Measurements from ENCODE around the gene SYAP1. TPM values are rescaled to one million over a fixed set of nuclear protein-coding genes. Genes with fewer than 3 reads are reported as not detected.
A peak's percentile ranks its signal among the peaks of the same experiment; 100 is the strongest.

The SYAP1 gene, protein sequence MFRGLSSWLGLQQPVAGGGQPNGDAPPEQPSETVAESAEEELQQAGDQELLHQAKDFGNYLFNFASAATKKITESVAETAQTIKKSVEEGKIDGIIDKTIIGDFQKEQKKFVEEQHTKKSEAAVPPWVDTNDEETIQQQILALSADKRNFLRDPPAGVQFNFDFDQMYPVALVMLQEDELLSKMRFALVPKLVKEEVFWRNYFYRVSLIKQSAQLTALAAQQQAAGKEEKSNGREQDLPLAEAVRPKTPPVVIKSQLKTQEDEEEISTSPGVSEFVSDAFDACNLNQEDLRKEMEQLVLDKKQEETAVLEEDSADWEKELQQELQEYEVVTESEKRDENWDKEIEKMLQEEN
- polyA plus RNA-seq, result 10 to 100 TPM; 17.6 to 38.4 (median 26.7) TPM
- long read RNA-seq, donor 1, full-length matches to known transcripts, result 58 of 74 reads
- long read RNA-seq, donor 1, partial matches to known transcripts, result 16 of 74 reads
- long read RNA-seq, donor 1, other reads (novel, unspliced or antisense), result 0 of 74 reads
- long read RNA-seq, donor 2, full-length matches to known transcripts, result 14 of 14 reads
- long read RNA-seq, donor 2, partial matches to known transcripts, result 0 of 14 reads
- long read RNA-seq, donor 2, other reads (novel, unspliced or antisense), result 0 of 14 reads
- long read RNA-seq, donor 3, full-length matches to known transcripts, result 10 of 21 reads
- long read RNA-seq, donor 3, partial matches to known transcripts, result 11 of 21 reads
- long read RNA-seq, donor 3, other reads (novel, unspliced or antisense), result 0 of 21 reads
- long read RNA-seq, donor 4, result 0 reads
- long read RNA-seq, donor 5, full-length matches to known transcripts, result 3 of 9 reads
- long read RNA-seq, donor 5, partial matches to known transcripts, result 6 of 9 reads
- long read RNA-seq, donor 5, other reads (novel, unspliced or antisense), result 0 of 9 reads
- long read RNA-seq, donor 6, full-length matches to known transcripts, result 24 of 32 reads
- long read RNA-seq, donor 6, partial matches to known transcripts, result 8 of 32 reads
- long read RNA-seq, donor 6, other reads (novel, unspliced or antisense), result 0 of 32 reads
- long read RNA-seq, donor 7, full-length matches to known transcripts, result 18 of 18 reads
- long read RNA-seq, donor 7, partial matches to known transcripts, result 0 of 18 reads
- long read RNA-seq, donor 7, other reads (novel, unspliced or antisense), result 0 of 18 reads
- long read RNA-seq, donor 8, full-length matches to known transcripts, result 4 of 4 reads
- long read RNA-seq, donor 8, partial matches to known transcripts, result 0 of 4 reads
- long read RNA-seq, donor 8, other reads (novel, unspliced or antisense), result 0 of 4 reads
- long read RNA-seq, donor 9, full-length matches to known transcripts, result 3 of 3 reads
- long read RNA-seq, donor 9, partial matches to known transcripts, result 0 of 3 reads
- long read RNA-seq, donor 9, other reads (novel, unspliced or antisense), result 0 of 3 reads
- long read RNA-seq, donor 10, full-length matches to known transcripts, result 28 of 33 reads
- long read RNA-seq, donor 10, partial matches to known transcripts, result 5 of 33 reads
- long read RNA-seq, donor 10, other reads (novel, unspliced or antisense), result 0 of 33 reads

DNA sequence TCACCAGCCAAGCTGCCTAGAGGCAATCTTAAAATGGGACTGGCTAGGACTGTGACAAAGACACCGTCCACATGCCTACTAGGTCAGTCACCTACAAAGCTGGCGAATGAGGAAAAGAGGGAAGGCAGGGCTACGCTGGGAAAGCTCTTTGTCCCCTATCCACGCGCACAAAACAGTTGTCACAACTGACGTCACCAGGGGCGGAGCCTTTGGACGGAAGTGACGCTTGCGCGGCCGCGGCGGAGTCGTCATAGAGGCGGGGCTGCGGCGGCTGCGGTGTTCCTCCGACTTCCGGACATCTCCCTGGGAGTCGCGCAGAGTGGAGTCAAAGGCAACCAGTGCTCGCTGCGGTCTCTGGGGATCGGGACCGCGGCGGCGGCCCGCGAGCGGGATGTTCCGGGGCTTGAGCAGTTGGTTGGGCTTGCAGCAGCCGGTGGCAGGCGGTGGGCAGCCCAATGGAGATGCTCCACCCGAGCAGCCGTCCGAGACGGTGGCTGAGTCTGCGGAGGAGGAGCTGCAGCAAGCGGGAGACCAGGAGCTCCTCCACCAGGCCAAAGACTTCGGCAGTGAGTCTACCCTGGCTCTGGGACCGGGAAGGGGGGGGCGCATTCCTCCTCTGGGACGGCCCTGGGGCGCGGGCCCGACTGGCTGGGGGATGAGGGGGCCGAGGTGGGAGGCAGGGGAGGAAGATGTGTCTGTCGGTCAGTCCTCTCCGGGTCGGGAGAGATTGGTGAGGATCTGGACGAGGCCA lies at the start of gene SYAP1:
Gene SYAP1 (plus strand): TSS at position 279 of the 751 bp plus-strand sequence. CDS start 113 bp downstream, at position 392.
- Histone ChIP-seq H3K36me3 (ENCODE audit: control insufficient read depth in 3 of 3, insufficient read depth in 2 of 3, low read depth in 1 of 3, low read length in 3 of 3) (peaks cover 0 to 4% (median 0%) of the 10 kb centered on the region in 3 donors), H3K27me3 (ENCODE audit: control insufficient read depth in 3 of 3, insufficient read depth in 3 of 3, low read length in 3 of 3) (no peaks in the 10 kb centered on the region), H3K4me3 (ENCODE audit: low read depth in 1 of 3, low read length in 3 of 3) (peak within 1 kb of the TSS; percentile 84 to 91 (median 89)), H3K9me3 (ENCODE audit: control insufficient read depth in 2 of 2, insufficient read depth in 1 of 2, low read depth in 1 of 2, low read length in 1 of 2) (no peaks in the 10 kb centered on the region), H3K27ac (ENCODE audit: low read depth in 1 of 3, low read length in 2 of 3) (peak within 1 kb of the TSS; percentile 97 to 100 (median 97)), H3K4me1 (ENCODE audit: control insufficient read depth in 3 of 3, insufficient read depth in 2 of 3, low read depth in 1 of 3, low read length in 2 of 3) (peaks cover 0 to 15% (median 0%) of the 10 kb centered on the region in 3 donors)
- peak; percentile 95 to 96 for DNase-seq
- FAIRE-seq, result no peak
- WGBS, 3 donors, result 0 to 1% (median 1%) methylated on average over 35 to 54 of the region's 54 CpGs

DNA sequence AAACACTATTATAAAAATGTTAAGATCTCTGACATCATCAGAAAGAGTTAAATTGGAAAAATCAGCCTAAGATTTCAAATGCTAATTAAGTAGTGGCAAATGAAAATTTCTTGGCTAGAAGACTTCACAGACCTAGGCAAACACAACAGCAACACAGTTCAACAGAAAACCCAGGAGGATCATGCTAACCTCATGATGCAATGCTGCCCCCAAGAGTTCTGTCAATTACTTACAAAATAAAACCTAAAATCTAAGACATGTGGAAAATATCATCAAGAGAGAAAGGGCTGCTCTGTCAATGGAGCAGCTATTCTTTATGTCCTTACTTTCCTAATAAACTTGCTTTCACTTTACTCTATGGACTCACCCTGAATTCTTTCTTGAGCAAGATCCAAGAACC lies 48.4 kb upstream of the SYAP1 start:
- Histone ChIP-seq H3K4me3 (ENCODE audit: low read depth in 1 of 3, low read length in 3 of 3) (no peak overlapping the region), H3K27me3 (ENCODE audit: control insufficient read depth in 3 of 3, insufficient read depth in 3 of 3, low read length in 3 of 3) (no peaks in the 10 kb centered on the region), H3K36me3 (ENCODE audit: control insufficient read depth in 3 of 3, insufficient read depth in 2 of 3, low read depth in 1 of 3, low read length in 3 of 3) (peaks cover 0 to 31% (median 2%) of the 10 kb centered on the region in 3 donors), H3K27ac (ENCODE audit: low read depth in 1 of 3, low read length in 2 of 3) (no peak overlapping the region), H3K9me3 (ENCODE audit: control insufficient read depth in 2 of 2, insufficient read depth in 1 of 2, low read depth in 1 of 2, low read length in 1 of 2) (no peaks in the 10 kb centered on the region), H3K4me1 (ENCODE audit: control insufficient read depth in 3 of 3, insufficient read depth in 2 of 3, low read depth in 1 of 3, low read length in 2 of 3) (no peaks in the 10 kb centered on the region)
- DNase-seq (peak; percentile 30 to 39), FAIRE-seq (no peak)

DNA sequence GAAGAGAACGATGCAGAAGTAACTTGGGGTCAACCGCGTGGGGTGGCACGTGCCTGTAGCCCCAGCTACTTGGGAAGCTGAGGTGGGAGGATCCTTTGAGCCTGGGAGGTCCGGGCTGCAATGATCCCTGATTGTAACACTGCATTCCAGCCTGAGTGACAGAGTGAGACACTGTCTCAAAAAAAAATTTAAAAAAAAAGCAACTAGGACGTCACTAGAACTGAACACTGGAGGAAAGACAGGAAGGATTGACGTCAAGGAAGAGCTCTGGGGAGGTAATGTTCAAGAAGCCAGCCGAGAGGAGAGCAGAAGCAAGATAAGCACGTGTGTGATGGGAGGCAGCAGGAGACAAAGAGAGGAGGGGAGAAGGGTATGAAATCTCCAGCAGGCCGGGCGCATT lies 40.7 kb upstream of the SYAP1 start:
- Histone ChIP-seq H3K9me3 (ENCODE audit: control insufficient read depth in 2 of 2, insufficient read depth in 1 of 2, low read depth in 1 of 2, low read length in 1 of 2) (no peaks in the 10 kb centered on the region), H3K27me3 (ENCODE audit: control insufficient read depth in 3 of 3, insufficient read depth in 3 of 3, low read length in 3 of 3) (no peaks in the 10 kb centered on the region), H3K27ac (ENCODE audit: low read depth in 1 of 3, low read length in 2 of 3) (no peak overlapping the region), H3K4me1 (ENCODE audit: control insufficient read depth in 3 of 3, insufficient read depth in 2 of 3, low read depth in 1 of 3, low read length in 2 of 3) (no peaks in the 10 kb centered on the region), H3K36me3 (ENCODE audit: control insufficient read depth in 3 of 3, insufficient read depth in 2 of 3, low read depth in 1 of 3, low read length in 3 of 3) (peaks cover 0 to 33% (median 2%) of the 10 kb centered on the region in 3 donors), H3K4me3 (ENCODE audit: low read depth in 1 of 3, low read length in 3 of 3) (no peak overlapping the region)
- DNase-seq (no peak), FAIRE-seq (no peak)
- WGBS, 3 donors, result 81 to 87% (median 85%) methylated on average over 9 to 11 of the region's 11 CpGs

DNA sequence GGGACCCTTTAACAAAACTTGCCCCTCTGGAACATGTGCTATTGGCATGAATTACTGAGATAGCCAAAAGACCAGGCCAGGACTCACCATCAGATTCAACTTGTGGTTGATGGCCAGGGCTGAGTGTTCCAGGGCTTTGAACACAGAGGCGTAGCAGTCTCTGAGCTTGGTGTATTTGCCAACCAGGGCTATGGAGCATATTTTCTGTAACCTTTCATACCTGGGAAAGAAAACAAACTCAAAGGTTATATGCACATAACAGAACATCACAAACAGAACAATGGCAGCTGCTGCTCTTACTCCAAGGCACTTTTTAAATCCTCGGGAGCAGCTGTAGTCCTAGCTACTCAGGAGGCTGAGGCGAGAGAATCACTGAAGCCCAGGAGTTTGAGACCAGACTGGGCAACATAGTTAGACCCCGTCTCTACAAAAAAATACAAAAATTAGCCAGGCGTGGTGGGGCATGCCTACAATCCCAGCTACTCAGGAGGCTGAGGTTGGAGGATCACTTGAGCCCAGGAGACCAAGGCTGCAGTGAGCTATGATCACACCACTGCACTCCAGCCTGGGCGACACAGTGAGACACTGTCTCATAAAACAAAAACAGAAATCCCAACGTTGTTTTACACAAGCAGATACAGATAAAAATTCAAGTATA lies 36.3 kb upstream of the SYAP1 start:
- H3K4me3 ChIP-seq (ENCODE audit: low read depth in 1 of 3, low read length in 3 of 3), result no peak overlapping the region
- H3K9me3 ChIP-seq (ENCODE audit: control insufficient read depth in 2 of 2, insufficient read depth in 1 of 2, low read depth in 1 of 2, low read length in 1 of 2), result no peaks in the 10 kb centered on the region
- FAIRE-seq, result no peak
- H3K27me3 ChIP-seq (ENCODE audit: control insufficient read depth in 3 of 3, insufficient read depth in 3 of 3, low read length in 3 of 3), result no peaks in the 10 kb centered on the region
- 88 to 93% (median 93%) methylated on average over 7 of the region's 7 CpGs for WGBS, 3 donors
- H3K4me1 ChIP-seq (ENCODE audit: control insufficient read depth in 3 of 3, insufficient read depth in 2 of 3, low read depth in 1 of 3, low read length in 2 of 3), result no peaks in the 10 kb centered on the region
- no peak overlapping the region for H3K27ac ChIP-seq (ENCODE audit: low read depth in 1 of 3, low read length in 2 of 3)
- no peak for DNase-seq
- peaks cover 2 to 44% (median 2%) of the 10 kb centered on the region in 3 donors for H3K36me3 ChIP-seq (ENCODE audit: control insufficient read depth in 3 of 3, insufficient read depth in 2 of 3, low read depth in 1 of 3, low read length in 3 of 3)

DNA sequence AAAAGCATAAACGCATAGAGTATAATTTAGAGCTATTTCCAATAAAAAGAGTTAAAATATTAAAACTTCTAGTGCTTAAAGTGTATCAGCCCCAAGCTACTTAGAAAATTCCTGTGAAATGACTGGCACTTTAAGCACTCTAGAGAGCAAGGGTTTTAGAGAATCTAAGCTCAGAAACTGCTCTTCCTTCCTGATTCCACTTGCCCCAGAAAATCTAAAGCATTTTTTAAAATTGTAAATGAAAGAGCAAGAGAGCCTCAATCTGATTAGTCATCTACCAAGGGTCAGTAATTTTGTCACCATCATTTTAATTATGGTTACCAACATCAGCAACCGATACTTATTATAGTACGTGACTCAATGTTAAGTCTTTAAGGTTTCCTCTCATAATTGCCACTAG lies 31.9 kb upstream of the SYAP1 start:
- no peaks in the 10 kb centered on the region for H3K9me3 ChIP-seq (ENCODE audit: control insufficient read depth in 2 of 2, insufficient read depth in 1 of 2, low read depth in 1 of 2, low read length in 1 of 2)
- WGBS, 3 donors, result 89 to 97% (median 97%) methylated on average over 3 of the region's 3 CpGs
- no peaks in the 10 kb centered on the region for H3K27me3 ChIP-seq (ENCODE audit: control insufficient read depth in 3 of 3, insufficient read depth in 3 of 3, low read length in 3 of 3)
- peaks cover 0 to 37% (median 2%) of the 10 kb centered on the region in 3 donors for H3K36me3 ChIP-seq (ENCODE audit: control insufficient read depth in 3 of 3, insufficient read depth in 2 of 3, low read depth in 1 of 3, low read length in 3 of 3)
- FAIRE-seq (no peak), DNase-seq (no peak)
- no peak overlapping the region for H3K27ac ChIP-seq (ENCODE audit: low read depth in 1 of 3, low read length in 2 of 3)
- no peak overlapping the region for H3K4me3 ChIP-seq (ENCODE audit: low read depth in 1 of 3, low read length in 3 of 3)
- H3K4me1 ChIP-seq (ENCODE audit: control insufficient read depth in 3 of 3, insufficient read depth in 2 of 3, low read depth in 1 of 3, low read length in 2 of 3), result no peaks in the 10 kb centered on the region

DNA sequence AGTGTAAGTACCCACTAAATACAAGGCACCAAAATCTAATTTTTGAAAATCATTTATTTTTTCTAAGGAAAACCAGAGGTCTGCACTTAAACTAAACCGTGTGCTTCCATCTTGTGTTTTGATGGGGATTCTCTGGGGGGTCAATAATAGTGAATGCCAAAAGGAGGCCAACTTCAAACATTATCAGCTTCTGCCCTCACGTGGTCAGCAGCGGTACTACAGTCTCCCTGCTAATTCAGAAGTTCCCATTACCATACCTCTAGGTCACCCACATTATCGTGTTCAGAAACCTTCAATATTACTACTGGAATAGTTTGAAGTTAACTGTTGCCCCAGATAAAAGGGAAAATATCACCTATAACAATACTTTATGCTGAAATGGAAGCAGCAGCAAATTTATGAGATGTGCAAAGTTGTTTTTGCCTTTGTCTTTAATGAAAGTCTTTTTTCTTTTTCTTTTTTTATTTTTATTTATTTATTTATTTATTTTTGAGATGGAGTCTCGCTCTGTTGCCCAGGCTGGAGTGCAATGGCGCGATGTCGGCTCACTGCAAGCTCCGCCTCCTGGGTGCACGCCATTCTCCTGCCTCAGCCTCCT lies 24.2 kb upstream of the SYAP1 start:
- WGBS, 3 donors, result 46 to 59% (median 50%) methylated on average over 10 of the region's 10 CpGs
- DNase-seq (peak; percentile 25 to 50), FAIRE-seq (no peak)
- H3K27me3 ChIP-seq (ENCODE audit: control insufficient read depth in 3 of 3, insufficient read depth in 3 of 3, low read length in 3 of 3), result no peaks in the 10 kb centered on the region
- peaks cover 0 to 37% (median 0%) of the 10 kb centered on the region in 3 donors for H3K36me3 ChIP-seq (ENCODE audit: control insufficient read depth in 3 of 3, insufficient read depth in 2 of 3, low read depth in 1 of 3, low read length in 3 of 3)
- H3K4me1 ChIP-seq (ENCODE audit: control insufficient read depth in 3 of 3, insufficient read depth in 2 of 3, low read depth in 1 of 3, low read length in 2 of 3), result no peaks in the 10 kb centered on the region
- no peak overlapping the region for H3K4me3 ChIP-seq (ENCODE audit: low read depth in 1 of 3, low read length in 3 of 3)
- H3K9me3 ChIP-seq (ENCODE audit: control insufficient read depth in 2 of 2, insufficient read depth in 1 of 2, low read depth in 1 of 2, low read length in 1 of 2), result no peaks in the 10 kb centered on the region
- no peak overlapping the region for H3K27ac ChIP-seq (ENCODE audit: low read depth in 1 of 3, low read length in 2 of 3)

DNA sequence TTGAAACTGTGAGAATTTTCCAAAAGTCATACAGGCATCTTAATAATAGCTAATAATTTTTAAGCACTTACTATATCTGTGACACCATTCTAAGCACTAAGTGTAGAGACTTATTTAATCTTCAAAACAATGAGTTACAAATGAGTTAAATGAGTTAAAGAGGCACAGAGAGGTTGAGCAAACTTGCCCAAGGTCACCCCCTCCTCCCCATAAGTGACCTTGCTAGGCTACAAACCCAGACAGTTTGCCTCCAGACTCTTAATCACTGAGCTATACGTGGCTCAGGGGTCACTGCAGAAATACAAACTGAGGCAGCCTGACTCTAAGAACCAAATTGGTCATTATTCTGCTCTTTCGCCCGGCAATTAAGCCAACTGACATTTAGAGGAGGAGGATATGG lies 22.5 kb upstream of the SYAP1 start:
- no peaks in the 10 kb centered on the region for H3K4me1 ChIP-seq (ENCODE audit: control insufficient read depth in 3 of 3, insufficient read depth in 2 of 3, low read depth in 1 of 3, low read length in 2 of 3)
- DNase-seq (no peak), FAIRE-seq (no peak)
- H3K27me3 ChIP-seq (ENCODE audit: control insufficient read depth in 3 of 3, insufficient read depth in 3 of 3, low read length in 3 of 3), result no peaks in the 10 kb centered on the region
- 67 to 75% (median 67%) methylated on average over 3 of the region's 3 CpGs for WGBS, 3 donors
- peaks cover 0 to 33% (median 0%) of the 10 kb centered on the region in 3 donors for H3K36me3 ChIP-seq (ENCODE audit: control insufficient read depth in 3 of 3, insufficient read depth in 2 of 3, low read depth in 1 of 3, low read length in 3 of 3)
- no peak overlapping the region for H3K4me3 ChIP-seq (ENCODE audit: low read depth in 1 of 3, low read length in 3 of 3)
- no peak overlapping the region for H3K27ac ChIP-seq (ENCODE audit: low read depth in 1 of 3, low read length in 2 of 3)
- no peaks in the 10 kb centered on the region for H3K9me3 ChIP-seq (ENCODE audit: control insufficient read depth in 2 of 2, insufficient read depth in 1 of 2, low read depth in 1 of 2, low read length in 1 of 2)
